SU-DHL-6 (cell line): ENCODE results near the gene COL16A1.

Source experiments
- H2AFZ ChIP-seq: fragments of 200-600 bp; sonication (generic); 2 replicates; pipeline ENCODE4 v1.6.1; 2014; ENCODE audit warnings: low read depth, mild to moderate bottlenecking, moderate library complexity, mixed read lengths, antibody characterized with exemption, low read length; ENCODE audit not compliant: severe bottlenecking
- H3F3A ChIP-seq: fragments of 200-600 bp; shearing (Covaris generic); 2 replicates; pipeline ENCODE4 v1.6.0; 2016; ENCODE audit warnings: antibody characterized with exemption, mild to moderate bottlenecking; ENCODE audit not compliant: insufficient read depth
- H3K27ac ChIP-seq: fragments of 200-600 bp; sonication (generic); 2 replicates; pipeline ENCODE4 v1.5.1; 2016; ENCODE audit warnings: low read depth, mild to moderate bottlenecking, low read length, moderate library complexity, mixed read lengths
- H3K27me3 ChIP-seq: fragments of 200-600 bp; sonication (generic), shearing (Covaris generic); 2 replicates; pipeline ENCODE4 v1.6.0; 2014; ENCODE audit warnings: mild to moderate bottlenecking, low read length
- H3K36me3 ChIP-seq: fragments of 200-600 bp; sonication (generic); 2 replicates; pipeline ENCODE4 v1.6.1; 2014; ENCODE audit warnings: mild to moderate bottlenecking, low read length, mixed read lengths
- H3K4me2 ChIP-seq: fragments of 300-600, 200-600 bp; shearing (Covaris generic), sonication (generic); 2 replicates; pipeline ENCODE4 v1.6.0; 2014; ENCODE audit warnings: low read length, low read depth, mild to moderate bottlenecking; ENCODE audit not compliant: poor library complexity, severe bottlenecking
- H3K4me3 ChIP-seq: fragments of 200-600 bp; sonication (generic); 2 replicates; pipeline ENCODE4 v1.5.1; 2014; ENCODE audit warnings: antibody characterized with exemption, low read length, mild to moderate bottlenecking, mixed read lengths; ENCODE audit not compliant: insufficient read depth, poor library complexity, severe bottlenecking
- H3K79me2 ChIP-seq: fragments of 200-600 bp; sonication (generic); 2 replicates; pipeline ENCODE4 v1.6.1; 2014; ENCODE audit warnings: mild to moderate bottlenecking, low read length, moderate library complexity; ENCODE audit not compliant: insufficient read depth
- H3K9ac ChIP-seq: fragments of 200-600 bp; sonication (generic); 2 replicates; pipeline ENCODE4 v1.7.0; 2014; ENCODE audit warnings: mild to moderate bottlenecking, low read length
- H3K9me2 ChIP-seq: fragments of 200-600 bp; sonication (generic); replicated peaks from 2 replicates; pipeline ENCODE4 v1.6.1; 2014; ENCODE audit warnings: low read length; ENCODE audit not compliant: insufficient read depth
- H3K9me3 ChIP-seq: fragments of 200-600 bp; sonication (generic); 2 replicates; pipeline ENCODE4 v1.6.1; 2014; ENCODE audit warnings: low read length, mixed read lengths; ENCODE audit not compliant: insufficient read depth
- H4K20me1 ChIP-seq: fragments of 200-600 bp; sonication (generic); 2 replicates; pipeline ENCODE4 v1.6.1; 2014; ENCODE audit warnings: low read depth, mild to moderate bottlenecking, antibody characterized with exemption, low read length, moderate library complexity, mixed read lengths
- EZH2phosphoT487 ChIP-seq: fragments of 200-600 bp; sonication (generic), shearing (Covaris generic); conservative IDR thresholded peaks from 2 replicates; pipeline ENCODE4 v1.6.1; 2018; ENCODE audit warnings: mild to moderate bottlenecking, antibody characterized with exemption, low read length, moderate library complexity, mixed read lengths
- TF ChIP-seq, protein P1 (sequence below): fragments of 200-600 bp; sonication (generic); IDR thresholded peaks from one replicate; pipeline ENCODE4 v1.5.1; 2017; ENCODE audit warnings: antibody characterized with exemption, mild to moderate bottlenecking, low read length, moderate library complexity; ENCODE audit not compliant: insufficient read depth, poor library complexity, severe bottlenecking

Gene COL16A1

GRCh38 chr1:31615414-31615813 lies 88.4 kb downstream of the COL16A1 start:
- Histone ChIP-seq H3K79me2 (no peaks in the 10 kb centered on the region), H3F3A (no peaks in the 10 kb centered on the region), H3K9ac (no peak overlapping the region), H3K4me2 (no peak overlapping the region), H3K9me3 (no peaks in the 10 kb centered on the region), H3K9me2 (no peaks in the 10 kb centered on the region), H3K36me3 (no peaks in the 10 kb centered on the region), H4K20me1 (no peaks in the 10 kb centered on the region), H3K27me3 (no peaks in the 10 kb centered on the region), H2AFZ (no peak overlapping the region), H3K4me3 (no peak overlapping the region), H3K27ac (no peak overlapping the region)
- TF ChIP-seq, protein P1, sequence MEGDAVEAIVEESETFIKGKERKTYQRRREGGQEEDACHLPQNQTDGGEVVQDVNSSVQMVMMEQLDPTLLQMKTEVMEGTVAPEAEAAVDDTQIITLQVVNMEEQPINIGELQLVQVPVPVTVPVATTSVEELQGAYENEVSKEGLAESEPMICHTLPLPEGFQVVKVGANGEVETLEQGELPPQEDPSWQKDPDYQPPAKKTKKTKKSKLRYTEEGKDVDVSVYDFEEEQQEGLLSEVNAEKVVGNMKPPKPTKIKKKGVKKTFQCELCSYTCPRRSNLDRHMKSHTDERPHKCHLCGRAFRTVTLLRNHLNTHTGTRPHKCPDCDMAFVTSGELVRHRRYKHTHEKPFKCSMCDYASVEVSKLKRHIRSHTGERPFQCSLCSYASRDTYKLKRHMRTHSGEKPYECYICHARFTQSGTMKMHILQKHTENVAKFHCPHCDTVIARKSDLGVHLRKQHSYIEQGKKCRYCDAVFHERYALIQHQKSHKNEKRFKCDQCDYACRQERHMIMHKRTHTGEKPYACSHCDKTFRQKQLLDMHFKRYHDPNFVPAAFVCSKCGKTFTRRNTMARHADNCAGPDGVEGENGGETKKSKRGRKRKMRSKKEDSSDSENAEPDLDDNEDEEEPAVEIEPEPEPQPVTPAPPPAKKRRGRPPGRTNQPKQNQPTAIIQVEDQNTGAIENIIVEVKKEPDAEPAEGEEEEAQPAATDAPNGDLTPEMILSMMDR, result no peak
- TF ChIP-seq EZH2phosphoT487, result no peak

DNA sequence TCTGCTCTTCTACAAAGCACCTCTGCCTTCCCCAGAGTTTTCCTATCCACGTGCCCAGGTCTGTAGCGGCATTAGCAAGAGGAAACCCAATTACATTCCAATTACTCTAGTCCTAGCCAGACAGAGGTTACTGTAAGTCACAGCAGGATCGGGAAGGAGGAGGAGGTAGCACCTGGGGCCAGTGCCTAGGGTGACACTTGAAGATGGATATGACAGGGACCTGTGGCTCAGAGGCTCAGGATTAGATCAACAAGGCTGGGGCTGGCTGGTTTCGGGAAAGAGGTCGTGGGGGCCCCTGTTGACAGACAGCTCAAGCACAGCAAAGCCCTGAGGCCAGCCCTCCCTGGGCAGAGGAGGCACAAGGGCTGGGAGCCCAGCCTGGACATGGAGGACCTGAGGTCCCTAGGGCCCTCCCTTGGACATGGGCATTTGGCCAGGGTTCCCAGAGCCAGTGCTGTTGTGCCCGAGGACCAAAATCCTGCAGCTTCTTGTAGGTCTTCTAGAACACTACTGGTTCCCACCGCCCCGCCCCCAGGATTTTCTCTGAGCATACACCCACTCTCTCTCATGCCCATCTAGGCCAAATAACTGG lies 89.3 kb downstream of the COL16A1 start:
- Histone ChIP-seq H3K27me3 (no peaks in the 10 kb centered on the region), H3F3A (no peaks in the 10 kb centered on the region), H3K9me3 (no peaks in the 10 kb centered on the region), H3K4me3 (no peak overlapping the region), H3K4me2 (no peak overlapping the region), H3K36me3 (no peaks in the 10 kb centered on the region), H3K9ac (no peak overlapping the region), H2AFZ (no peak overlapping the region), H3K9me2 (no peaks in the 10 kb centered on the region), H4K20me1 (no peaks in the 10 kb centered on the region), H3K27ac (no peak overlapping the region), H3K79me2 (no peaks in the 10 kb centered on the region)
- TF ChIP-seq, protein P1, result no peak
- no peak for TF ChIP-seq EZH2phosphoT487

GRCh38 chr1:31609514-31610118 lies 94.2 kb downstream of the COL16A1 start:
- Histone ChIP-seq H3K9ac (no peak overlapping the region), H3K4me2 (no peak overlapping the region), H3K36me3 (no peaks in the 10 kb centered on the region), H2AFZ (no peak overlapping the region), H3K9me3 (no peaks in the 10 kb centered on the region), H3K27me3 (no peaks in the 10 kb centered on the region), H3K9me2 (no peaks in the 10 kb centered on the region), H3K79me2 (no peaks in the 10 kb centered on the region), H4K20me1 (no peaks in the 10 kb centered on the region), H3K4me3 (no peak overlapping the region), H3K27ac (no peak overlapping the region), H3F3A (no peaks in the 10 kb centered on the region)
- TF ChIP-seq, protein P1, result no peak
- TF ChIP-seq EZH2phosphoT487, result no peak
